ENCODE results near the gene LIN54.
"Not testable (repeated sequence)": the region's sequence is repeated elsewhere in the genome, so short reads cannot be mapped to it uniquely, and the experiment has no call there.

The LIN54 gene

GRCh38 chr4:83022724-83023450 is 12.3 kb upstream of the LIN54 start:
- no peak overlapping the region for H3K4me3 ChIP-seq (ENCODE audit: low read length)
- no peak for TF ChIP-seq ZNF274 (IDR thresholded peaks at IDR 0.05; ENCODE audit: low read depth, low read length)

GRCh38 chr4:83019794-83020494 is 9.3 kb upstream of the LIN54 start:
- TF ChIP-seq ZNF274 (IDR thresholded peaks at IDR 0.05; ENCODE audit: low read depth, low read length), result no peak
- H3K4me3 ChIP-seq (ENCODE audit: low read length), result no peak overlapping the region

GRCh38 chr4:83013902-83014301 is 3.3 kb upstream of the LIN54 start:
- no peak for TF ChIP-seq ZNF274 (IDR thresholded peaks at IDR 0.05; ENCODE audit: low read depth, low read length)
- H3K4me3 ChIP-seq (ENCODE audit: low read length), result no peak overlapping the region

- no peak for TF ChIP-seq ZNF274 (IDR thresholded peaks at IDR 0.05; ENCODE audit: low read depth, low read length)
Measured at GRCh38 chr4:83013420-83013867, 2.8 kb upstream of the LIN54 start.

GRCh38 chr4:83012687-83013419 is 2.2 kb upstream of the LIN54 start:
- peak overlapping the region; percentile 76 for H3K4me3 ChIP-seq (ENCODE audit: low read length)
- TF ChIP-seq ZNF274 (IDR thresholded peaks at IDR 0.05; ENCODE audit: low read depth, low read length), result no peak

More at GRCh38 chr4:83013420-83013867, 2.8 kb upstream of the LIN54 start:
- H3K4me3 ChIP-seq (ENCODE audit: low read length), result peak overlapping the region; percentile 75

GRCh38 chr4:83012200-83012686 is 1.6 kb upstream of the LIN54 start:
- H3K4me3 ChIP-seq (ENCODE audit: low read length), result peak overlapping the region; percentile 76
- TF ChIP-seq ZNF274 (IDR thresholded peaks at IDR 0.05; ENCODE audit: low read depth, low read length), result no peak

- TF ChIP-seq ZNF274 (IDR thresholded peaks at IDR 0.05; ENCODE audit: low read depth, low read length), result no peak
- peak overlapping the region; percentile 76 for H3K4me3 ChIP-seq (ENCODE audit: low read length)
Measured at GRCh38 chr4:83011689-83012199, 1.1 kb upstream of the LIN54 start.

- TF ChIP-seq ZNF274 (IDR thresholded peaks at IDR 0.05; ENCODE audit: low read depth, low read length), result no peak
- H3K4me3 ChIP-seq (ENCODE audit: low read length), result peak overlapping the region; percentile 76
Measured at GRCh38 chr4:83010111-83010521, 507 bp downstream of the LIN54 start.

GRCh38 chr4:83009529-83009928 is 1.1 kb downstream of the LIN54 start:
- peak overlapping the region; percentile 76; the same call in 1 of the 2 replicates for H3K4me3 ChIP-seq (ENCODE audit: low read length)
- TF ChIP-seq ZNF274 (IDR thresholded peaks at IDR 0.05; ENCODE audit: low read depth, low read length), result no peak

GRCh38 chr4:83003044-83003791 is 7.4 kb downstream of the LIN54 start:
- H3K4me3 ChIP-seq (ENCODE audit: low read length), result not testable (repeated sequence)

GRCh38 chr4:83002329-83002728 is 8.3 kb downstream of the LIN54 start:
- no peak overlapping the region for H3K4me3 ChIP-seq (ENCODE audit: low read length)
- TF ChIP-seq ZNF274 (IDR thresholded peaks at IDR 0.05; ENCODE audit: low read depth, low read length), result no peak

- no peak for TF ChIP-seq ZNF274 (IDR thresholded peaks at IDR 0.05; ENCODE audit: low read depth, low read length)
- no peak overlapping the region for H3K4me3 ChIP-seq (ENCODE audit: low read length)
Measured at GRCh38 chr4:82998898-82999297, 11.7 kb downstream of the LIN54 start.

GRCh38 chr4:82994834-82995233 is 15.8 kb downstream of the LIN54 start:
- TF ChIP-seq ZNF274 (IDR thresholded peaks at IDR 0.05; ENCODE audit: low read depth, low read length), result no peak
- no peak overlapping the region for H3K4me3 ChIP-seq (ENCODE audit: low read length)

All from GM08714 (cell line).